SJCRH30 (cell line): ENCODE measurements around the gene TMED10. TPM values are rescaled to one million over a fixed set of nuclear protein-coding genes. Genes with fewer than 3 reads are reported as not detected.
A peak's percentile ranks its signal among the peaks of the same experiment; 100 is the strongest.
"Not testable (repeated sequence)": the region's sequence is repeated elsewhere in the genome, so short reads cannot be mapped to it uniquely, and the experiment has no call there.

ENCODE experiments used
- DNase-seq, 2 experiments: peaks; one replicate each; pipeline ENCODE4 v3.0.0-alpha.2; 2015 to 2020
- H3K27ac ChIP-seq: fragments of 250-450 bp; sonication (Bioruptor Pico); 2 replicates; pipeline ENCODE4 v1.5.1; 2020; ENCODE audit warnings: mild to moderate bottlenecking, moderate library complexity
- H3K27me3 ChIP-seq: fragments of 250-450 bp; sonication (Bioruptor Pico); 2 replicates; pipeline ENCODE4 v1.5.1; 2020; ENCODE audit warnings: mild to moderate bottlenecking, moderate library complexity
- H3K36me3 ChIP-seq: fragments of 250-450 bp; sonication (Bioruptor Pico); 2 replicates; pipeline ENCODE4 v1.5.1; 2020; ENCODE audit warnings: mild to moderate bottlenecking, moderate library complexity
- H3K4me1 ChIP-seq: fragments of 250-450 bp; sonication (Bioruptor Pico); 2 replicates; pipeline ENCODE4 v1.5.1; 2020; ENCODE audit warnings: mild to moderate bottlenecking, moderate library complexity
- H3K4me3 ChIP-seq: fragments of 250-450 bp; sonication (Bioruptor Pico); 2 replicates; pipeline ENCODE4 v1.5.1; 2020; ENCODE audit warnings: mild to moderate bottlenecking, moderate library complexity
- H3K9me3 ChIP-seq: fragments of 250-450 bp; sonication (Bioruptor Pico); replicated peaks from 2 replicates; pipeline ENCODE4 v1.5.1; 2020; ENCODE audit warnings: mild to moderate bottlenecking, moderate library complexity
- total RNA-seq: library from RNA; depleted of rRNA; stranded (reverse); fragments of >200 nt; shearing (Covaris generic); gene quantifications from 2 replicates; pipeline ENCODE4 v1.2.3, GENCODE V29; 2014

Gene TMED10
- total RNA-seq, 1 experiment from 2014 or later, result 123 TPM

DNA sequence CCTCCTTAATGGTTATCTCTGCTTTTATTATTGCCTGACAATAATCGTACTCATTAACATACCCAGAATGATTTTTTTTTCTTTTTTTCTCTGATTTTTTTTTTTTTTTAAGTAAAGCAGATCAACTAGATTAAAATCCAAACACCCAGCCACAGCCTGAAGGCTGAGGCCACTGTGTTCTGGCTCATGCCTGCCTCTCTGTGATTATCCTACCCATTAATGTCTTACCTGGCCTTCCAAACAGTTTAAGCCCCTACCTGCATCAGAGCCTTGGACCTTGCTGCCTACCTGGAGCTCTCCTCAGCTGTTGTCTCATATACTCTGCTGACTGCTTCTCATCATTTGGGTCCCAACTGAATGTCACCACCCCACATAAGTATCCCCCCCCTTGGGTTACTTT lies 6.8 kb upstream of the TMED10 start:
- Histone ChIP-seq H3K4me3 (no peak overlapping the region), H3K27ac (no peak overlapping the region), H3K9me3 (no peaks in the 10 kb centered on the region), H3K27me3 (no peaks in the 10 kb centered on the region), H3K36me3 (no peaks in the 10 kb centered on the region), H3K4me1 (no peaks in the 10 kb centered on the region)
- DNase-seq, result no peak

DNA sequence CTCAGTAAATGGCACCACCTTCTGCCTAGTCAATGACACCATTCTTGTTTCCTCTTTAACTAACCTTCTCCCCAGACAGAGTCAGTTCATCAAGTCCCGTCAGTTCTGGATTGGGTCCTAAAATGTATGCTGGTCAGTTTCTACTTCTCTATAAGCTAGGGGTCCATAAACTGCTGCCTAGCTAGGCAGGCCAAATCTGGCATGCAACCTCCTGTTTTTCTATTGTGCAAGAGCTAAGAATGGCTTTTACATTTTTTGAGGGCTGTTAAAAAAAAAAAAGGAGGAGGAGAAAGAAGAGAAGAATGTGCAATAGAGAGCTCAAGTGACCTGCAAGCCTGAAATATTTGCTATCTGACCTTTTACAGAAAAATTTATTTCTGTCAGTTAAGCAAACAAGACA lies 6.4 kb upstream of the TMED10 start:
- Histone ChIP-seq H3K9me3 (no peaks in the 10 kb centered on the region), H3K4me1 (no peaks in the 10 kb centered on the region), H3K27ac (no peak overlapping the region), H3K36me3 (no peaks in the 10 kb centered on the region), H3K4me3 (no peak overlapping the region), H3K27me3 (no peaks in the 10 kb centered on the region)
- no peak for DNase-seq

DNA sequence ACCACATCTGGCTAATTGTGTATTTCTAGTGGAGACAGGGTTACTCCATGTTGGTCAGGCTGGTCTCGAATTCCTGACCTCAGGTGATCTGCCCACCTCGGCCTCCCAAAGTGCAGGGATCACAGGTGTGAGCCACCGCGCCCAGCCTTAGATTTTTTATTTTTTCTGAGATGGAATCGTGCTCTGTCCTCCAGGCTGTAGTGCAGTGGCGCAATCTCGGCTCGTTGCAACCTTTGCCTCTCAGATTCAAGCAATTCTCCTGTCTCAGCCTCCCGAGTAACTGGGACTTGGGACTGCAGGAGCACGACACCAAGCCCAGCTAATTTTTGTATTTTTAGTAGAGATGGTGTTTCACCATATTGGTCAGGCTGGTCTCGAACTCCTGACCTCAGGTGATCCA lies 5.8 kb upstream of the TMED10 start:
- not testable (repeated sequence) for DNase-seq, H3K27me3 ChIP-seq, H3K9me3 ChIP-seq, H3K27ac ChIP-seq, H3K4me3 ChIP-seq, H3K36me3 ChIP-seq, H3K4me1 ChIP-seq

DNA sequence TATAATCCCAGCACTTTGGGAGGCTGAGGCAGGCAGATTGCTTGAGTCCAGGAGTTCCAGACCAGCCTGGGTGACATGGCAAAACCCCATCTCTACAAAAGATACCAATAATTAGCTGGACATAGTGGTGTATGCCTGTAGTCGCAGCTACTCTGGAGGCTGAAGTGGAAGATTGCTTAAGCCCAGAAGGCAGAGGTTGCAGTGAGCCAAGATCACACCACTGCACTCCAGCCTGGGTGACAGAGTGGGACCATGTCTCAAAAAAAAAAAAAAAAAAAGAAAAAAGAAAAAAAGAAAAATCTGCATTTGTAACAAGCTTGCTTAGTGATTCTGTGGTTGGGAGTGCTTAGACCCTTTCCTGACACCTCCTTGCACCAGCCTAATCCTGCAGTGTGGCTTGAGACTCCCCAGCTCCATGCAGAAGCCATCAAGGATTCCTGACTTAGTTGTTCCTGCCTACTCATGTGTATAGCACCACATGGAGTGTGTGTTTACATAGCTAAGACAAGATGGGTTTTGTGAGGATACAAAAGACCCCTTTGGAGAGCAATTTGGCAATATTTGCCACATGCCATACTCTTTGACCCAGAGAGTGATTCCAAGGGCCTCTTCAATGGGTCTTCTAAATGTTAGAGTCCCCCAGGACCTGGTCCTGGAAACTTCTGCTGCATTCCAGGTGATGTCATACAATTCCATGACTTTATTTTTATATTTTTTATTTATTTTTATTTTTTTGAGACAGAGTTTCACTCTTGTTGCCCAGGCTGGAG lies 5.1 kb upstream of the TMED10 start:
- Histone ChIP-seq H3K27me3 (no peaks in the 10 kb centered on the region), H3K27ac (no peak overlapping the region), H3K4me3 (no peak overlapping the region), H3K4me1 (no peaks in the 10 kb centered on the region), H3K36me3 (no peaks in the 10 kb centered on the region), H3K9me3 (no peaks in the 10 kb centered on the region)
- no peak for DNase-seq

DNA sequence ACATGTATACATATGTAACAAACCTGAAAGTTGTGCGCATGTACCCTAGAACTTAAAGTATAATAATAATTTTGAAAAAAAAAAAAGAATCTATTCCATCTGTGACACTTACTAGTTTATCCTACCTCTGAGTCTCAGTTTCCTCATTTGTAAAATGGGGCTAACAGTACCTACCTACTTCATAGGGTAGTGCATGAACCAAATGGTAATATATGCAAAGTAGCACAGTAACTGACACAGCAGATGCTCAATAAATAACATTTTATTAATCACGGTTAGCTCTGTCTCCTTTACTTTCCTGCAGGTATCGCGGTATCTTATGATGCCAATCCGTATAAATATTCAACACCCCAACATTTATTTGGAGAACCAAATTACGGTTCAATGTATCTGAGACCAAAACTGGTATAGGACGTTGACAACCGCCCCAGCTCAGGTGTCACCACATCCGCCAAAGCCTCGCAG lies 703 bp downstream of the TMED10 start:
- DNase-seq, result no peak
- Histone ChIP-seq H3K4me1 (peaks cover 9% of the 10 kb centered on the region), H3K27me3 (no peaks in the 10 kb centered on the region), H3K27ac (peak overlapping the region; percentile 89), H3K9me3 (no peaks in the 10 kb centered on the region), H3K36me3 (no peaks in the 10 kb centered on the region), H3K4me3 (peak overlapping the region; percentile 78)

DNA sequence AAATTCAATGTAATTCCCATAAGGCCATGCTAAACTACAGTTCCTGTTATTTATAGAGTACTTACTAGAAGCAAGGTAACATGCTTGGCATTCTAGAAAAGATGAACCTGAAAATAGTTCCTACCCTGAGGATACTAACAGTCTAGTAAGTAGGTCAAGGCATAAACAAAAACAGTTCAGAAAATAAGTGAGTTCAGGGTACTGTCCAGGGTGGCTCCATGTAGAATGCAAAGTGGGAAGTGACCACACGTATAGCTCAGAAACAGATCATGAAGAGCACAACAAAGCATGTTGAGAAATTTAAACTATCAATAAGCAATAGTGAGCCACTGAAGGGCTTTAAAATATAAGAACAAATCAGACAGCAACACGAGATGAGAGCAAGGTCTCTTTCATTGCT lies 2.3 kb downstream of the TMED10 start:
- DNase-seq, result no peak
- peaks cover 23% of the 10 kb centered on the region for H3K4me1 ChIP-seq
- H3K27ac ChIP-seq, result no peak overlapping the region
- H3K9me3 ChIP-seq, result no peaks in the 10 kb centered on the region
- no peaks in the 10 kb centered on the region for H3K36me3 ChIP-seq
- H3K27me3 ChIP-seq, result no peaks in the 10 kb centered on the region
- H3K4me3 ChIP-seq, result no peak overlapping the region

DNA sequence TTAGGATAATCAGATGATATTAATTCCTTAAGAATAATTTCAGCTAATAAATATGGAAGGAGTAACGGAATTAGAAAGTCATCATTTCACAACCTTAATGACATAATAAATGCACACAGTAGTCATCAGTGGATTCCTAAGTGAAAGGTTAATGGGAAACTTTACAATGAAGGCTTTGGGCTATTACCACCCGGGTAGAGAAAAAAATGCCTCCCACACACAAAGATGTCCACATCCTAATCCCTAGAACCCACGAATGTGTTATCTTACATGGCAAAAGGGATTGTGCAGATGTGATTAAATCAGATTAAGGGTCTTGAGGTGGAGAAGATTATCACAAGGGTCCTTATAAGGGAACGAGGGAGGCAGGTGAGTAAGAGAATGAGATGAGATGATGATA lies 5.6 kb downstream of the TMED10 start:
- Histone ChIP-seq H3K4me1 (peaks cover 30% of the 10 kb centered on the region), H3K9me3 (no peaks in the 10 kb centered on the region), H3K36me3 (no peaks in the 10 kb centered on the region), H3K27ac (peak overlapping the region; percentile 68), H3K27me3 (no peaks in the 10 kb centered on the region), H3K4me3 (no peak overlapping the region)
- peak in 1 of 2 experiments; percentile 51 for DNase-seq

DNA sequence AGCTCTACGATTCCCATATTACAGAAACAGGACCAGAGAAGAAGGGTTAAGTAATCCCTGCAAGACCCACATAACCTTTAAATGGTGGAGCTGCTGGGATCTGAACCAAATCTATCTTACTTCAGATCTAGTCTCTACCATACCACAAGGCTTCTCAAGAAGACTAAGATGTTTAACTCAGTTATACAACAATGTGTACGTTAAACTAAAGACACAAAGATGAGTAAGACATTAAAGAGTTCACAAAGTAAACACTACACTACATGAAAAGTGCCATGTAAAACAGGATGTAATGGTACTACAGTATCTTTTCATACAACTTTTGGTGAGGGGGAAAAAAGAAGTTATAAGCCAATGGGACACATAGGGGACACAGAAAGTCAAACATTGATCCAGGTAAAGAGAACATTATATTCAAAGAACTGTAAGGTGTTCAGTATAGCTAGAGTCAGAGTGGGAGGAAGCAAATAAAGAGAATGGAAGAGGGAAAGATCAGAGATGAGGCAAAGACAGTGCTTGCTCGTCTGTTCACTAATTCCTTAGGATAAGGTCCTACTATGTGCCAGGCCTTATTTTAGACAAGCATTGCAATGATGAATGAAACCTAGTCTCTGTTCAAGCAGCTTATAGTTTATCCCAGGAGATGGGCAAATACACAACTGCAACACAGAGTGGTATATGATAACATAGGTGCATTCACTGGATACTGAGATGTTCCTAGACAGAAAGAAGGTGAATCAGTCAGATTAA lies 7.7 kb downstream of the TMED10 start:
- no peak for DNase-seq
- no peak overlapping the region for H3K4me3 ChIP-seq
- H3K27ac ChIP-seq, result no peak overlapping the region
- no peaks in the 10 kb centered on the region for H3K36me3 ChIP-seq
- no peaks in the 10 kb centered on the region for H3K9me3 ChIP-seq
- peaks cover 31% of the 10 kb centered on the region for H3K4me1 ChIP-seq
- H3K27me3 ChIP-seq, result no peaks in the 10 kb centered on the region

DNA sequence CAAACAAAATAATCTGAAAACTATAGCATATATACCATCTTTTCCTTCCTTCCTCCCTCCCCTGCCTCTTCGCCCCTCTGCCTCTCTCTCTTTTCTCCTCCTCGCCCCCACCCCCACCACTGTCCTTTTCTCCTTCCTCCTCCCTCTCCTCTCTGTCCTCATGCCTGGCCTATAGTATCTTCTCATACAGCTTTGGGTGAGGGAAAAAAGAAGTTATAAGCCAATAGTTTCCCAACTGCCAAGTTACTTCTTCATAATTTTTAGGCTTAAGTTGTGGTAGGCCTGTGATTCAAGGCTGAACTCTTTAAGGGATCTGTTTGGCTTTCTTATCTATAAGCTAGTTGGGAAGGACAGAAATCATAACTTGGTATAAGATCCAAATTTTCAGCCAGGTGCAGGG lies 9.1 kb downstream of the TMED10 start:
- Histone ChIP-seq H3K27ac (no peak overlapping the region), H3K4me1 (peaks cover 31% of the 10 kb centered on the region), H3K9me3 (no peaks in the 10 kb centered on the region), H3K36me3 (no peaks in the 10 kb centered on the region), H3K27me3 (no peaks in the 10 kb centered on the region), H3K4me3 (no peak overlapping the region)
- DNase-seq, result no peak

DNA sequence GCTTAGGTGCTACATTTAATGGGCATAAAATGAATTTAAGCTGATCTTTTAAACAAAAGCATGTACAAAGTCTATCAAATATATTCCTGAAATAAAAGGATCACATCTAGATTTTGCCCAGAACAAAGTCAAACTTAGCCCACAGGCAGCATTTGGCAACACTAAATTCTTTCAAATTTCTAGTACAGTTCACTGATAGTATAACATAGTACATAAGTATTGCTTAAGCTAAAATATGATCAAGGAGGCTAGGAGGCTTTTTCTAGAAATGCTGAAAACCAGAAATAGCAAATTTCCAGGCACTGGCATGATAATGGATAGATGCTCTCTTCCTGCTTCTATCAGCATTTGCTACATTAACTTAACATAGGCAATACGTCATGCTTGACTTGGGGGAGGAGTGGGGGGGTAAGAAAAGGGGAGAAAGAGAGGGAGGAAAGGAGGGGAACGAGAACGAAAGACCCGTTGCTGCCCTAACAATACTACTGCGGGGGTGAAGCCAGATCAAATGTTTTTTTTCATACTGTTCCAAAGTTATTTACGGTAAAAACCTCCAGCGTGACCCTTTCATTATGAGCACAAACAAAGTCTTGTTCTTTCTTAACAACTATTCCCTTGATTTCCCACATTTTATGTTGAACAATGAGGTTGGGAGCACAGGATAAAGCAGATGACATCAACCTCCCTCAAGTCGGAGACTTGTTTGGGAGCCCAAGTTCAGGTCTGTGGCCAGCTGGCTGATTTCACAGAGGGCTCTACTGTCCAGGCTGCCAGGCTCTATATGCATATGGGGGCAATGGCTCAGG lies 10.6 kb downstream of the TMED10 start:
- H3K4me3 ChIP-seq, result no peak overlapping the region
- no peaks in the 10 kb centered on the region for H3K9me3 ChIP-seq
- no peaks in the 10 kb centered on the region for H3K27me3 ChIP-seq
- H3K36me3 ChIP-seq, result no peaks in the 10 kb centered on the region
- H3K4me1 ChIP-seq, result peaks cover 25% of the 10 kb centered on the region
- DNase-seq, result peak; percentile 51 to 60
- peak overlapping the region; percentile 30 for H3K27ac ChIP-seq

DNA sequence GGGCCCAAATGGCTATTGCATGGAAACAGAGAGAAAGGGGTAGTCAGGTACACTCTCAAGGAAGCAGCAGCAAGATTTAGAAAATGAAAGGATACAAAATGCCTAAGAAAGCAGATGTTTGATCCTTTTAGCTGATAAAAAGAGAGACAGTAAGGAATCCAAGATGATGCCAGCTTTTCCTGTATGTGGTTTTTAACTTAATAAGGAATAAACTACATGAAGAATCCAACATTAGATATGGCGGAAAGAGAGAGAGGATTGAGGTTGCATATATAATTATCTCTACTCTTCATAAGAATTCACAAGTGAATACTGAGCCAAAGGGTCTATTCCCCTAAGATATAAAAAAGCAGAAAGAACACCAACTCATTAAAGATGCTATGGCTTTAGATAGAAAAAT lies 11.6 kb downstream of the TMED10 start:
- no peak for DNase-seq
- no peak overlapping the region for H3K4me3 ChIP-seq
- H3K27ac ChIP-seq, result no peak overlapping the region
- no peaks in the 10 kb centered on the region for H3K27me3 ChIP-seq
- H3K9me3 ChIP-seq, result no peaks in the 10 kb centered on the region
- H3K4me1 ChIP-seq, result peaks cover 17% of the 10 kb centered on the region
- no peaks in the 10 kb centered on the region for H3K36me3 ChIP-seq

DNA sequence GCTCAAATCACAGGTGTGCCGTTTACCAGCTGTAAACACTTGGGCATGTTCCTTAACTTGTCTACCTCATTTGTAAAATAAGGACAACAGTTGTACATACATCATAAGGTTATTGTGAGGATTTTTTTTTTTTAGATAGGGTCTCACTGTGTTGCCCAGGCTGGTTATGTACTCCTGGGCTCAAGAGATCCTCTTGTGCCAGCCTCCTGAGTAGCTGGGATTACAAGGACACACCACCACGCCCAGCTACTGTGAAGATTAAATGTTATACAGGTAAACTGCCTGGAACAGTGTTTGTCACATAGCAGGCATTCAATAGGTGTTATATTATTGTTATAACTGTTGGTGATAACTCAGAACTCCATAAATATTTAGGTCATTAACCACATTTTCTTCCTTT lies 12.7 kb downstream of the TMED10 start:
- no peak overlapping the region for H3K27ac ChIP-seq
- H3K4me1 ChIP-seq, result peaks cover 11% of the 10 kb centered on the region; the same call in 1 of the 2 replicates
- no peaks in the 10 kb centered on the region for H3K36me3 ChIP-seq
- no peak overlapping the region for H3K4me3 ChIP-seq
- no peaks in the 10 kb centered on the region for H3K27me3 ChIP-seq
- DNase-seq, result no peak
- no peaks in the 10 kb centered on the region for H3K9me3 ChIP-seq

DNA sequence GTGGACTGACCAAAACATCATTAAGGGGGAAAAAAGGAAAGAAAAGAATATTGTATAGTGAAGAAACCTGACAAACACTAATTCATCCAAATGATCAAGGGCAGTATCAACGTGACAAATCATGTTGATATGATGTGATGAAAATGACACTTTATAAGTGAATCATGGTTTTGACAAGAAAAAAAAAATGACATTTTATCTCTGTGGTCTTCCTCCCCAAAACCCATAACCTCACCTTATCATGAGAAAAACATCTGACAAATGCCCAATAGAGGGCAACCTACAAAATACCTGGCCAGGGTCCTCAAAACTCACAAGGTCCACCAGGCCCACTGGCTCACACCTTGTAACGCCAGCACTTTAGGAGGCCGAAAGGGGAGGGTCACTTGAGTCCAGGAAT lies 13.8 kb downstream of the TMED10 start:
- no peak overlapping the region for H3K27ac ChIP-seq
- H3K27me3 ChIP-seq, result no peaks in the 10 kb centered on the region
- no peak overlapping the region for H3K4me3 ChIP-seq
- no peaks in the 10 kb centered on the region for H3K36me3 ChIP-seq
- no peak for DNase-seq
- peaks cover 11% of the 10 kb centered on the region; the same call in 1 of the 2 replicates for H3K4me1 ChIP-seq
- no peaks in the 10 kb centered on the region for H3K9me3 ChIP-seq

DNA sequence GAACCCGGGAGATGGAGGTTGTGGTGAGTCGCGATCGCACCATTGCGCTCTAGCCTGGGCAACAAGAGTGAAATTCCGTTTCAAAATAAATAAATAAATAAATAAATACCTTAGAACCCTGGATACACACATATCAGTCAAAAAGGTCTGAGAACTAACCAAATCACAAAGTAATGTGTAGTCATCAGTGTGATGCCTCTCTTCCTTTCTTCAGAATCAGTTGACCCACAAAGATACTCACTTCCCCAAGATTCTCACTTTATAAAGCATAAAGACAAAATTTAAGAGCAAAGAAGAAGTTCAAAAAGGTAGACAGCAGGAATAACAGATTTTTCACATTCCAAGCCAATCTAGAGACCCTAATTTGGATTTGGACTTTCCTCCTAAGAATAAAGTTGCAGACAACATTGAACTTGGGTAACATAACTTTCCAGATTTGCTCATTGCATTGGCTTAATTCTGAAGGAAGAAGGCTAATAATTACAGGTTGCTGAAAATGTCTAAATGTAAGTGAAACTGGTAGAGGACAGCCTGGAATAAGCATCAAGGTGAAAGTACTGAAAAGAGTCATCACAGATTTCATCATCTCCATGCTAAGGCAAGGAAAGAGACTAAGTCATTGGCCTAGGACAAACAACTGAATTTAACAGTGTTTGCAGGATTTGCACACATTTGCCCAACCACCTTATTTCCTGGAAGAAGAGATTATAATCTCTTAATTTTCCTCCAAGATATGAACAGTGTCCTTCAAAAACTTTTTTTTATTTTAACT lies 17.4 kb downstream of the TMED10 start:
- H3K36me3 ChIP-seq, result no peaks in the 10 kb centered on the region
- H3K4me3 ChIP-seq, result no peak overlapping the region
- H3K27me3 ChIP-seq, result no peaks in the 10 kb centered on the region
- no peak overlapping the region for H3K27ac ChIP-seq
- no peak for DNase-seq
- H3K9me3 ChIP-seq, result no peaks in the 10 kb centered on the region
- H3K4me1 ChIP-seq, result no peaks in the 10 kb centered on the region
